GM23338 (cell line): ENCODE results near the gene NLRC3. TPM values are rescaled to one million over a fixed set of nuclear protein-coding genes. Genes with fewer than 3 reads are reported as not detected.

ENCODE experiments used
- ATAC-seq: fragments of 200-7000 bp; cut with Tn5 transposase; 3 replicates; pipeline ENCODE4 v1.9.1; 2020
- DNase-seq: peaks from one replicate; pipeline ENCODE4 v3.0.0-alpha.2; 2015; ENCODE audit warnings: low spot score
- H2AFZ ChIP-seq: fragments of 200-600 bp; sonication (generic); 2 replicates; pipeline ENCODE4 v1.8.0; 2016; ENCODE audit warnings: antibody characterized with exemption, mild to moderate bottlenecking, moderate library complexity
- H3F3A ChIP-seq: fragments of 200-600 bp; sonication (generic); replicated peaks from 2 replicates; pipeline ENCODE4 v1.8.0; 2017; ENCODE audit warnings: antibody characterized with exemption, mixed run types, low read depth
- H3K27ac ChIP-seq: fragments of 200-600 bp; sonication (generic); 2 replicates; pipeline ENCODE4 v1.6.1; 2016; ENCODE audit warnings: low read depth
- H3K27me3 ChIP-seq: fragments of 200-600 bp; sonication (generic); 2 replicates; pipeline ENCODE4 v1.8.0; 2016; ENCODE audit warnings: mild to moderate bottlenecking, mixed run types, moderate library complexity; ENCODE audit not compliant: insufficient read depth
- H3K36me3 ChIP-seq: fragments of 200-600 bp; sonication (generic); 2 replicates; pipeline ENCODE4 v1.8.0; 2016; ENCODE audit warnings: mild to moderate bottlenecking; ENCODE audit not compliant: insufficient read depth
- H3K4me1 ChIP-seq: fragments of 200-600 bp; sonication (generic); 2 replicates; pipeline ENCODE4 v1.8.0; 2016; ENCODE audit warnings: mild to moderate bottlenecking, moderate library complexity; ENCODE audit not compliant: insufficient read depth
- H3K4me2 ChIP-seq: fragments of 200-600 bp; sonication (generic); 2 replicates; pipeline ENCODE4 v1.7.1; 2017; ENCODE audit warnings: mixed run types
- H3K4me3 ChIP-seq: fragments of 200-600 bp; sonication (generic); 2 replicates; pipeline ENCODE4 v1.6.1; 2016; ENCODE audit warnings: mixed run types
- H3K79me2 ChIP-seq: fragments of 200-600 bp; sonication (generic); replicated peaks from 2 replicates; pipeline ENCODE4 v1.8.0; 2017; ENCODE audit warnings: mild to moderate bottlenecking; ENCODE audit not compliant: insufficient read depth
- H3K9me2 ChIP-seq: fragments of 200-600 bp; sonication (generic); 2 replicates; pipeline ENCODE4 v1.8.0; 2017; ENCODE audit not compliant: insufficient read depth
- H4K20me1 ChIP-seq: fragments of 200-600 bp; sonication (generic); replicated peaks from 2 replicates; pipeline ENCODE4 v1.8.0; 2017; ENCODE audit warnings: mild to moderate bottlenecking; ENCODE audit not compliant: insufficient read depth
- H3K27ac Mint-ChIP-seq: 2 replicates; pipeline ENCODE4 v1.8.0; 2020; ENCODE audit warnings: inconsistent platforms, mild to moderate bottlenecking, moderate library complexity, mixed read lengths
- H3K27me3 Mint-ChIP-seq: 3 replicates; pipeline ENCODE4 v1.8.0; 2022; ENCODE audit warnings: low read depth, mild to moderate bottlenecking, moderate library complexity, mixed read lengths, inconsistent platforms; ENCODE audit not compliant: insufficient read depth, poor library complexity
- H3K36me3 Mint-ChIP-seq: 3 replicates; pipeline ENCODE4 v1.8.0; 2021; ENCODE audit warnings: low read depth, mild to moderate bottlenecking, inconsistent platforms, moderate library complexity, mixed read lengths
- H3K4me1 Mint-ChIP-seq: 3 replicates; pipeline ENCODE4 v1.8.0; 2020; ENCODE audit warnings: mild to moderate bottlenecking, inconsistent platforms, mixed read lengths
- H3K4me3 Mint-ChIP-seq: 3 replicates; pipeline ENCODE4 v1.8.0; 2021; ENCODE audit warnings: moderate library complexity, mild to moderate bottlenecking, inconsistent platforms, mixed read lengths
- H3K9me3 Mint-ChIP-seq: 3 replicates; pipeline ENCODE4 v1.8.0; 2020; ENCODE audit warnings: moderate library complexity, mild to moderate bottlenecking, inconsistent platforms, mixed read lengths
- CTCF ChIP-seq, 2 experiments: fragments of 200-600 bp in 1 of 2; sonication (generic) in 1 of 2; conservative IDR thresholded peaks; 2 replicates each; pipeline versions ENCODE4 v1.5.1 to v1.6.1; 2016 to 2017; ENCODE audit warnings: antibody characterized with exemption in 2 of 2, low read depth in 2 of 2, mild to moderate bottlenecking in 2 of 2, moderate library complexity in 1 of 2
- ETS1 ChIP-seq: IDR thresholded peaks from 2 replicates; pipeline ENCODE4 v1.6.1; 2016; ENCODE audit warnings: antibody characterized with exemption
- NANOG ChIP-seq: IDR thresholded peaks from 2 replicates; pipeline ENCODE4 v1.6.1; 2016; ENCODE audit warnings: antibody characterized with exemption, borderline replicate concordance
- ZNF114 ChIP-seq: fragments of 250-450 bp; sonication (Bioruptor Pico); IDR thresholded peaks from 2 replicates; pipeline ENCODE4 v1.5.0; 2020; ENCODE audit warnings: mild to moderate bottlenecking, moderate library complexity
- ZNF462 ChIP-seq: fragments of 250-450 bp; sonication (Bioruptor Pico); IDR thresholded peaks from 2 replicates; pipeline ENCODE4 v1.5.0; 2020; ENCODE audit warnings: mild to moderate bottlenecking, moderate library complexity
- polyA plus RNA-seq: library from polyadenylated mRNA; unstranded; fragments of >200 nt; fragmentation: Nextera tagmentation; extraction: Ambion mirVana; gene quantifications from 2 replicates; pipeline ENCODE4 v1.2.1, GENCODE V29; 2016
- total RNA-seq: library from RNA; depleted of rRNA; stranded (reverse); fragments of >200 nt; shearing (Covaris generic); gene quantifications from 2 replicates; pipeline ENCODE4 v1.2.3, GENCODE V29; 2014

Gene NLRC3
- total and polyA plus RNA-seq, 2 experiments from 2014 or later: 0.11 to 0.49 TPM

- no peak overlapping the region for H3K27ac Mint-ChIP-seq
Observed at GRCh38 chr16:3520841-3521240, 56.4 kb downstream of the NLRC3 start.

GRCh38 chr16:3520413-3520812 is 56.8 kb downstream of the NLRC3 start:
- no peak overlapping the region for H3K27ac ChIP-seq
- H2AFZ ChIP-seq: no peak overlapping the region
- ATAC-seq: no peak
- H3K36me3 Mint-ChIP-seq: peaks cover 25% of the 10 kb centered on the region
- H3K4me3 ChIP-seq: no peak overlapping the region
- H3F3A ChIP-seq: no peaks in the 10 kb centered on the region
- no peak for DNase-seq
- no peaks in the 10 kb centered on the region for H3K4me1 ChIP-seq
- H4K20me1 ChIP-seq: no peaks in the 10 kb centered on the region; the same call in 1 of the 2 replicates
- TF ChIP-seq ZNF462 (CRISPR knock-in tag) (no peak), ETS1 (no peak), ZNF114 (CRISPR knock-in tag) (no peak)
- H3K27me3 Mint-ChIP-seq: peaks cover 6% of the 10 kb centered on the region
- no peak overlapping the region for H3K4me2 ChIP-seq
- peaks cover 12% of the 10 kb centered on the region; the same call in 1 of the 2 replicates for H3K36me3 ChIP-seq
- no peaks in the 10 kb centered on the region for H3K9me3 Mint-ChIP-seq
- H3K4me3 Mint-ChIP-seq: no peak overlapping the region
- H3K4me1 Mint-ChIP-seq: no peaks in the 10 kb centered on the region
- no peak overlapping the region for H3K27ac Mint-ChIP-seq
- H3K27me3 ChIP-seq: no peaks in the 10 kb centered on the region
- no peaks in the 10 kb centered on the region for H3K79me2 ChIP-seq
- H3K9me2 ChIP-seq: no peaks in the 10 kb centered on the region

More at GRCh38 chr16:3520841-3521240, 56.4 kb downstream of the NLRC3 start:
- Histone ChIP-seq H3F3A (no peaks in the 10 kb centered on the region), H3K79me2 (no peaks in the 10 kb centered on the region), H3K27ac (no peak overlapping the region), H4K20me1 (no peaks in the 10 kb centered on the region), H3K4me3 (no peak overlapping the region), H3K9me2 (no peaks in the 10 kb centered on the region), H2AFZ (no peak overlapping the region), H3K36me3 (peaks cover 12% of the 10 kb centered on the region; the same call in 1 of the 2 replicates), H3K27me3 (no peaks in the 10 kb centered on the region), H3K4me2 (no peak overlapping the region), H3K4me1 (no peaks in the 10 kb centered on the region)
- ATAC-seq (peak; percentile 99), DNase-seq (peak; percentile 52)
- Mint-ChIP-seq H3K9me3 (no peaks in the 10 kb centered on the region), H3K36me3 (peaks cover 24% of the 10 kb centered on the region), H3K4me3 (no peak overlapping the region), H3K4me1 (no peaks in the 10 kb centered on the region), H3K27me3 (peaks cover 6% of the 10 kb centered on the region)
- TF ChIP-seq NANOG: no peak
- peak in 1 of 2 experiments; percentile 21; a peak in 1 of 4 replicates for TF ChIP-seq CTCF (conservative IDR thresholded peaks at IDR 0.05; ENCODE audit: low read depth in 2 of 2)
